ENCODE results near the gene PLLP.

DNA sequence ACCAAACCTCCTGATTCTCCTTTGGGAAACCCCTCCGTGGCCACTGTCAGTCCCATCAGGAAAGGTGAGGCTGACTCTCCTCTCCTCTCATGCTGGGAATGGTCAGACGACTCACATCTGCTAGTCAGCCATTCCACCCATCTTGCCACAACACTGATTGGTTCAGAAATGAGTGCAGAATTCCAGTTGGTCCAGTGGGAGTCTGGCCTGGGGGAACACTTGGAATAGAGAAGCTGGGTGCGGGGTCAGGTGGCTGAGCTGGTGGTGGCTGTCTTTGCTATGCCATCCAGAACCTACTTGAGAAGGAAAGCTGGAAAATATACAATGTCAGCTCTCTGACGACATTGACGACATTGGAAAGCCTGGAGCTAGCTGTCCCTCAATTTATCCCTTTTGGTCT lies 23.6 kb upstream of the PLLP start:
- TF ChIP-seq, protein P1, sequence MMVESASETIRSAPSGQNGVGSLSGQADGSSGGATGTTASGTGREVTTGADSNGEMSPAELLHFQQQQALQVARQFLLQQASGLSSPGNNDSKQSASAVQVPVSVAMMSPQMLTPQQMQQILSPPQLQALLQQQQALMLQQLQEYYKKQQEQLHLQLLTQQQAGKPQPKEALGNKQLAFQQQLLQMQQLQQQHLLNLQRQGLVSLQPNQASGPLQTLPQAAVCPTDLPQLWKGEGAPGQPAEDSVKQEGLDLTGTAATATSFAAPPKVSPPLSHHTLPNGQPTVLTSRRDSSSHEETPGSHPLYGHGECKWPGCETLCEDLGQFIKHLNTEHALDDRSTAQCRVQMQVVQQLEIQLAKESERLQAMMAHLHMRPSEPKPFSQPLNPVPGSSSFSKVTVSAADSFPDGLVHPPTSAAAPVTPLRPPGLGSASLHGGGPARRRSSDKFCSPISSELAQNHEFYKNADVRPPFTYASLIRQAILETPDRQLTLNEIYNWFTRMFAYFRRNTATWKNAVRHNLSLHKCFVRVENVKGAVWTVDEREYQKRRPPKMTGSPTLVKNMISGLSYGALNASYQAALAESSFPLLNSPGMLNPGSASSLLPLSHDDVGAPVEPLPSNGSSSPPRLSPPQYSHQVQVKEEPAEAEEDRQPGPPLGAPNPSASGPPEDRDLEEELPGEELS (CRISPR knock-in tag; IDR thresholded peaks at IDR 0.05; ENCODE audit: borderline replicate concordance), result no peak
- TF ChIP-seq, protein P2, sequence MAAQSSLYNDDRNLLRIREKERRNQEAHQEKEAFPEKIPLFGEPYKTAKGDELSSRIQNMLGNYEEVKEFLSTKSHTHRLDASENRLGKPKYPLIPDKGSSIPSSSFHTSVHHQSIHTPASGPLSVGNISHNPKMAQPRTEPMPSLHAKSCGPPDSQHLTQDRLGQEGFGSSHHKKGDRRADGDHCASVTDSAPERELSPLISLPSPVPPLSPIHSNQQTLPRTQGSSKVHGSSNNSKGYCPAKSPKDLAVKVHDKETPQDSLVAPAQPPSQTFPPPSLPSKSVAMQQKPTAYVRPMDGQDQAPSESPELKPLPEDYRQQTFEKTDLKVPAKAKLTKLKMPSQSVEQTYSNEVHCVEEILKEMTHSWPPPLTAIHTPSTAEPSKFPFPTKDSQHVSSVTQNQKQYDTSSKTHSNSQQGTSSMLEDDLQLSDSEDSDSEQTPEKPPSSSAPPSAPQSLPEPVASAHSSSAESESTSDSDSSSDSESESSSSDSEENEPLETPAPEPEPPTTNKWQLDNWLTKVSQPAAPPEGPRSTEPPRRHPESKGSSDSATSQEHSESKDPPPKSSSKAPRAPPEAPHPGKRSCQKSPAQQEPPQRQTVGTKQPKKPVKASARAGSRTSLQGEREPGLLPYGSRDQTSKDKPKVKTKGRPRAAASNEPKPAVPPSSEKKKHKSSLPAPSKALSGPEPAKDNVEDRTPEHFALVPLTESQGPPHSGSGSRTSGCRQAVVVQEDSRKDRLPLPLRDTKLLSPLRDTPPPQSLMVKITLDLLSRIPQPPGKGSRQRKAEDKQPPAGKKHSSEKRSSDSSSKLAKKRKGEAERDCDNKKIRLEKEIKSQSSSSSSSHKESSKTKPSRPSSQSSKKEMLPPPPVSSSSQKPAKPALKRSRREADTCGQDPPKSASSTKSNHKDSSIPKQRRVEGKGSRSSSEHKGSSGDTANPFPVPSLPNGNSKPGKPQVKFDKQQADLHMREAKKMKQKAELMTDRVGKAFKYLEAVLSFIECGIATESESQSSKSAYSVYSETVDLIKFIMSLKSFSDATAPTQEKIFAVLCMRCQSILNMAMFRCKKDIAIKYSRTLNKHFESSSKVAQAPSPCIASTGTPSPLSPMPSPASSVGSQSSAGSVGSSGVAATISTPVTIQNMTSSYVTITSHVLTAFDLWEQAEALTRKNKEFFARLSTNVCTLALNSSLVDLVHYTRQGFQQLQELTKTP (IDR thresholded peaks at IDR 0.05; ENCODE audit: low read depth in 1 of 2, partially characterized antibody in 2 of 2), result no peak
- TF ChIP-seq ZNF274 (IDR thresholded peaks at IDR 0.05; ENCODE audit: borderline replicate concordance, low read depth, low read length) (no peak), EZH2 (IDR thresholded peaks at IDR 0.05; ENCODE audit: borderline replicate concordance, low read depth, low read length) (no peak), TCF7L2 (IDR thresholded peaks at IDR 0.05; ENCODE audit: low read depth, low read length) (no peak), NFIC (IDR thresholded peaks at IDR 0.05) (no peak), FOXJ3 (CRISPR knock-in tag; IDR thresholded peaks at IDR 0.05) (no peak)
- TF ChIP-seq, protein P3, sequence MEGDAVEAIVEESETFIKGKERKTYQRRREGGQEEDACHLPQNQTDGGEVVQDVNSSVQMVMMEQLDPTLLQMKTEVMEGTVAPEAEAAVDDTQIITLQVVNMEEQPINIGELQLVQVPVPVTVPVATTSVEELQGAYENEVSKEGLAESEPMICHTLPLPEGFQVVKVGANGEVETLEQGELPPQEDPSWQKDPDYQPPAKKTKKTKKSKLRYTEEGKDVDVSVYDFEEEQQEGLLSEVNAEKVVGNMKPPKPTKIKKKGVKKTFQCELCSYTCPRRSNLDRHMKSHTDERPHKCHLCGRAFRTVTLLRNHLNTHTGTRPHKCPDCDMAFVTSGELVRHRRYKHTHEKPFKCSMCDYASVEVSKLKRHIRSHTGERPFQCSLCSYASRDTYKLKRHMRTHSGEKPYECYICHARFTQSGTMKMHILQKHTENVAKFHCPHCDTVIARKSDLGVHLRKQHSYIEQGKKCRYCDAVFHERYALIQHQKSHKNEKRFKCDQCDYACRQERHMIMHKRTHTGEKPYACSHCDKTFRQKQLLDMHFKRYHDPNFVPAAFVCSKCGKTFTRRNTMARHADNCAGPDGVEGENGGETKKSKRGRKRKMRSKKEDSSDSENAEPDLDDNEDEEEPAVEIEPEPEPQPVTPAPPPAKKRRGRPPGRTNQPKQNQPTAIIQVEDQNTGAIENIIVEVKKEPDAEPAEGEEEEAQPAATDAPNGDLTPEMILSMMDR (IDR thresholded peaks at IDR 0.05 in 2 of 3, conservative IDR thresholded peaks at IDR 0.05 in 1 of 3; ENCODE audit: insufficient read depth in 2 of 3, low read depth in 1 of 3, low read length in 3 of 3), result no peak
- TF ChIP-seq, protein P4, sequence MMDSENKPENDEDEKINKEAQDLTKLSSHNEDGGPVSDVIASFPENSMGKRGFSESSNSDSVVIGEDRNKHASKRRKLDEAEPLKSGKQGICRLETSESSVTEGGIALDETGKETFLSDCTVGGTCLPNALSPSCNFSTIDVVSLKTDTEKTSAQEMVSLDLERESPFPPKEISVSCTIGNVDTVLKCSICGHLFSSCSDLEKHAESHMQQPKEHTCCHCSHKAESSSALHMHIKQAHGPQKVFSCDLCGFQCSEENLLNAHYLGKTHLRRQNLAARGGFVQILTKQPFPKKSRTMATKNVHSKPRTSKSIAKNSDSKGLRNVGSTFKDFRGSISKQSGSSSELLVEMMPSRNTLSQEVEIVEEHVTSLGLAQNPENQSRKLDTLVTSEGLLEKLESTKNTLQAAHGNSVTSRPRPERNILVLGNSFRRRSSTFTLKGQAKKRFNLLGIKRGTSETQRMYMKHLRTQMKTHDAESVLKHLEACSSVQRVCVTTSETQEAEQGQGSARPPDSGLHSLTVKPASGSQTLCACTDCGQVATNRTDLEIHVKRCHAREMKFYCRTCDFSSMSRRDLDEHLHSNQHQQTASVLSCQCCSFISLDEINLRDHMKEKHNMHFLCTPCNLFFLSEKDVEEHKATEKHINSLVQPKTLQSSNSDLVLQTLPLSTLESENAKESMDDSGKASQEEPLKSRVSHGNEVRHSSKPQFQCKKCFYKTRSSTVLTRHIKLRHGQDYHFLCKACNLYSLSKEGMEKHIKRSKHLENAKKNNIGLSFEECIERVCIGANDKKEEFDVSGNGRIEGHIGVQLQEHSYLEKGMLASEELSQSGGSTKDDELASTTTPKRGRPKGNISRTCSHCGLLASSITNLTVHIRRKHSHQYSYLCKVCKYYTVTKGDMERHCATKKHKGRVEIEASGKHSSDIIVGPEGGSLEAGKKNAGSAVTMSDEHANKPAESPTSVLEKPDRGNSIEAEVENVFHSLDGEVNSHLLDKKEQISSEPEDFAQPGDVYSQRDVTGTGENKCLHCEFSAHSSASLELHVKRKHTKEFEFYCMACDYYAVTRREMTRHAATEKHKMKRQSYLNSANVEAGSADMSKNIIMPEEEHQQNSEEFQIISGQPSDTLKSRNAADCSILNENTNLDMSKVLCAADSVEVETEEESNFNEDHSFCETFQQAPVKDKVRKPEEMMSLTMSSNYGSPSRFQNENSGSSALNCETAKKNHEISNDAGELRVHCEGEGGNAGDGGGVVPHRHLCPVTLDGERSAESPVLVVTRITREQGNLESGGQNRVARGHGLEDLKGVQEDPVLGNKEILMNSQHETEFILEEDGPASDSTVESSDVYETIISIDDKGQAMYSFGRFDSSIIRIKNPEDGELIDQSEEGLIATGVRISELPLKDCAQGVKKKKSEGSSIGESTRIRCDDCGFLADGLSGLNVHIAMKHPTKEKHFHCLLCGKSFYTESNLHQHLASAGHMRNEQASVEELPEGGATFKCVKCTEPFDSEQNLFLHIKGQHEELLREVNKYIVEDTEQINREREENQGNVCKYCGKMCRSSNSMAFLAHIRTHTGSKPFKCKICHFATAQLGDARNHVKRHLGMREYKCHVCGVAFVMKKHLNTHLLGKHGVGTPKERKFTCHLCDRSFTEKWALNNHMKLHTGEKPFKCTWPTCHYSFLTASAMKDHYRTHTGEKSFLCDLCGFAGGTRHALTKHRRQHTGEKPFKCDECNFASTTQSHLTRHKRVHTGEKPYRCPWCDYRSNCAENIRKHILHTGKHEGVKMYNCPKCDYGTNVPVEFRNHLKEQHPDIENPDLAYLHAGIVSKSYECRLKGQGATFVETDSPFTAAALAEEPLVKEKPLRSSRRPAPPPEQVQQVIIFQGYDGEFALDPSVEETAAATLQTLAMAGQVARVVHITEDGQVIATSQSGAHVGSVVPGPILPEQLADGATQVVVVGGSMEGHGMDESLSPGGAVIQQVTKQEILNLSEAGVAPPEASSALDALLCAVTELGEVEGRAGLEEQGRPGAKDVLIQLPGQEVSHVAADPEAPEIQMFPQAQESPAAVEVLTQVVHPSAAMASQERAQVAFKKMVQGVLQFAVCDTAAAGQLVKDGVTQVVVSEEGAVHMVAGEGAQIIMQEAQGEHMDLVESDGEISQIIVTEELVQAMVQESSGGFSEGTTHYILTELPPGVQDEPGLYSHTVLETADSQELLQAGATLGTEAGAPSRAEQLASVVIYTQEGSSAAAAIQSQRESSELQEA (IDR thresholded peaks at IDR 0.05; ENCODE audit: low read depth), result no peak
- TF ChIP-seq, protein P5, sequence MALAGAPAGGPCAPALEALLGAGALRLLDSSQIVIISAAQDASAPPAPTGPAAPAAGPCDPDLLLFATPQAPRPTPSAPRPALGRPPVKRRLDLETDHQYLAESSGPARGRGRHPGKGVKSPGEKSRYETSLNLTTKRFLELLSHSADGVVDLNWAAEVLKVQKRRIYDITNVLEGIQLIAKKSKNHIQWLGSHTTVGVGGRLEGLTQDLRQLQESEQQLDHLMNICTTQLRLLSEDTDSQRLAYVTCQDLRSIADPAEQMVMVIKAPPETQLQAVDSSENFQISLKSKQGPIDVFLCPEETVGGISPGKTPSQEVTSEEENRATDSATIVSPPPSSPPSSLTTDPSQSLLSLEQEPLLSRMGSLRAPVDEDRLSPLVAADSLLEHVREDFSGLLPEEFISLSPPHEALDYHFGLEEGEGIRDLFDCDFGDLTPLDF (CRISPR knock-in tag; IDR thresholded peaks at IDR 0.05), result no peak

Data from K562 (cell line).